GM18498 (cell line): ENCODE data around the gene ZNF618.

Experiments
- ATAC-seq: cut with Tn5 transposase; IDR thresholded peaks from one replicate; pipeline ENCODE4 v1.9.1; 2021; ENCODE audit warnings: mild to moderate bottlenecking, moderate library complexity; ENCODE audit not compliant: unreplicated experiment

The ZNF618 gene

GRCh38 chr9:113954591-113954990 lies 78.5 kb downstream of the ZNF618 start:
- ATAC-seq, result no peak

- no peak for ATAC-seq
These were observed 79.1 kb downstream of the ZNF618 start for GRCh38 chr9:113955076-113955752.

GRCh38 chr9:113956901-113957300 lies 80.8 kb downstream of the ZNF618 start:
- ATAC-seq, result no peak

GRCh38 chr9:113957351-113957750 lies 81.2 kb downstream of the ZNF618 start:
- ATAC-seq, result no peak

GRCh38 chr9:113957821-113958341 lies 81.8 kb downstream of the ZNF618 start:
- no peak for ATAC-seq

GRCh38 chr9:113958556-113958955 lies 82.4 kb downstream of the ZNF618 start:
- no peak for ATAC-seq

GRCh38 chr9:113960768-113961167 lies 84.7 kb downstream of the ZNF618 start:
- ATAC-seq, result no peak

- ATAC-seq, result no peak
These were observed 86.3 kb downstream of the ZNF618 start for GRCh38 chr9:113962396-113962795.

- peak; percentile 48 for ATAC-seq
These were observed 87.0 kb downstream of the ZNF618 start for GRCh38 chr9:113963017-113963620.

GRCh38 chr9:113963696-113964494 lies 87.8 kb downstream of the ZNF618 start:
- no peak for ATAC-seq

- ATAC-seq, result no peak
These were observed 88.5 kb downstream of the ZNF618 start for GRCh38 chr9:113964495-113965170.

- ATAC-seq, result no peak
These were observed 90.3 kb downstream of the ZNF618 start for GRCh38 chr9:113966394-113966793.

GRCh38 chr9:113967380-113967779 lies 91.3 kb downstream of the ZNF618 start:
- no peak for ATAC-seq

- ATAC-seq, result no peak
These were observed 93.2 kb downstream of the ZNF618 start for GRCh38 chr9:113969343-113969742.

GRCh38 chr9:113973226-113973625 lies 97.1 kb downstream of the ZNF618 start:
- ATAC-seq, result no peak

GRCh38 chr9:113973963-113974413 lies 97.9 kb downstream of the ZNF618 start:
- ATAC-seq, result no peak

GRCh38 chr9:113976915-113977314 lies 100.8 kb downstream of the ZNF618 start:
- ATAC-seq, result no peak

GRCh38 chr9:113978725-113979342 lies 102.7 kb downstream of the ZNF618 start:
- ATAC-seq, result no peak

GRCh38 chr9:113979343-113980127 lies 103.4 kb downstream of the ZNF618 start:
- ATAC-seq, result no peak
